Osteocyte (in vitro differentiated cells): ENCODE results near the gene ARHGAP27. TPM values are rescaled to one million over a fixed set of nuclear protein-coding genes. Genes with fewer than 3 reads are reported as not detected.

Experiments used
- DNase-seq: peaks from one replicate; pipeline ENCODE4 v3.0.0; 2021; ENCODE audit warnings: mixed read lengths; ENCODE audit not compliant: unreplicated experiment; ENCODE audit errors: extremely low spot score
- H3K27ac Mint-ChIP-seq: one replicate; pipeline ENCODE4 v1.8.0; 2021; ENCODE audit warnings: mild to moderate bottlenecking, mixed read lengths; ENCODE audit not compliant: unreplicated experiment
- H3K27me3 Mint-ChIP-seq: one replicate; pipeline ENCODE4 v1.8.0; 2021; ENCODE audit warnings: mixed read lengths; ENCODE audit not compliant: unreplicated experiment
- H3K36me3 Mint-ChIP-seq: one replicate; pipeline ENCODE4 v1.8.0; 2021; ENCODE audit warnings: mixed read lengths; ENCODE audit not compliant: unreplicated experiment
- H3K4me1 Mint-ChIP-seq: one replicate; pipeline ENCODE4 v1.8.0; 2021; ENCODE audit warnings: mixed read lengths; ENCODE audit not compliant: unreplicated experiment
- H3K4me3 Mint-ChIP-seq: one replicate; pipeline ENCODE4 v1.8.0; 2021; ENCODE audit warnings: mild to moderate bottlenecking, moderate library complexity, mixed read lengths; ENCODE audit not compliant: unreplicated experiment
- H3K9me3 Mint-ChIP-seq: one replicate; pipeline ENCODE4 v1.8.0; 2021; ENCODE audit warnings: mixed read lengths; ENCODE audit not compliant: unreplicated experiment
- CTCF ChIP-seq: fragments of 200-600 bp; sonication (generic); IDR thresholded peaks from 2 replicates; pipeline ENCODE4 v1.5.0; 2021; ENCODE audit warnings: antibody characterized with exemption, mild to moderate bottlenecking, moderate library complexity
- total RNA-seq: library from RNA; stranded (reverse); gene quantifications from 2 replicates; pipeline ENCODE4 v1.2.1, GENCODE V29; 2021

The ARHGAP27 gene
- total RNA-seq, 1 donor from 2014 or later: 1.6 TPM

GRCh38 chr17:45394913-45395568, 37.6 kb downstream of the ARHGAP27 start:
- Mint-ChIP-seq H3K27me3 (peaks cover 3% of the 10 kb centered on the region), H3K36me3 (no peaks in the 10 kb centered on the region), H3K27ac (no peak overlapping the region), H3K4me1 (peaks cover 3% of the 10 kb centered on the region), H3K4me3 (no peak overlapping the region), H3K9me3 (no peaks in the 10 kb centered on the region)
- peak; percentile 81 for TF ChIP-seq CTCF
- DNase-seq: no peak

- no peaks in the 10 kb centered on the region for H3K9me3 Mint-ChIP-seq
- H3K27me3 Mint-ChIP-seq: peaks cover 6% of the 10 kb centered on the region
- no peak overlapping the region for H3K4me3 Mint-ChIP-seq
- peaks cover 2% of the 10 kb centered on the region for H3K36me3 Mint-ChIP-seq
- no peak for DNase-seq
- no peak for TF ChIP-seq CTCF
- peaks cover 3% of the 10 kb centered on the region for H3K4me1 Mint-ChIP-seq
- no peak overlapping the region for H3K27ac Mint-ChIP-seq
These were observed 38.1 kb downstream of the ARHGAP27 start for GRCh38 chr17:45394564-45394912.

GRCh38 chr17:45394091-45394490, 38.6 kb downstream of the ARHGAP27 start:
- TF ChIP-seq CTCF: no peak
- no peak for DNase-seq

GRCh38 chr17:45393411-45393810, 39.3 kb downstream of the ARHGAP27 start:
- TF ChIP-seq CTCF: no peak
- Mint-ChIP-seq H3K9me3 (no peaks in the 10 kb centered on the region), H3K36me3 (peaks cover 2% of the 10 kb centered on the region), H3K27me3 (peaks cover 13% of the 10 kb centered on the region), H3K4me1 (peaks cover 6% of the 10 kb centered on the region), H3K27ac (no peak overlapping the region), H3K4me3 (no peak overlapping the region)
- no peak for DNase-seq

More at GRCh38 chr17:45394091-45394490, 38.6 kb downstream of the ARHGAP27 start:
- Mint-ChIP-seq H3K9me3 (no peaks in the 10 kb centered on the region), H3K36me3 (peaks cover 2% of the 10 kb centered on the region), H3K27me3 (peaks cover 8% of the 10 kb centered on the region), H3K27ac (no peak overlapping the region), H3K4me1 (peaks cover 3% of the 10 kb centered on the region), H3K4me3 (no peak overlapping the region)

GRCh38 chr17:45391918-45392317, 40.8 kb downstream of the ARHGAP27 start:
- Mint-ChIP-seq H3K9me3 (no peaks in the 10 kb centered on the region), H3K36me3 (peaks cover 2% of the 10 kb centered on the region), H3K4me1 (peaks cover 6% of the 10 kb centered on the region), H3K4me3 (no peak overlapping the region), H3K27ac (no peak overlapping the region), H3K27me3 (peaks cover 20% of the 10 kb centered on the region)
- no peak for DNase-seq
- TF ChIP-seq CTCF: no peak
